Loucy (cell line): ENCODE results near the gene ARHGDIG.
"Not testable (repeated sequence)": the region's sequence is repeated elsewhere in the genome, so short reads cannot be mapped to it uniquely, and the experiment has no call there.

Experiments
- H2AFZ ChIP-seq: fragments of 200-600 bp; sonication (generic); 2 replicates; pipeline ENCODE4 v1.6.0; 2016; ENCODE audit warnings: antibody characterized with exemption, mild to moderate bottlenecking, low read length, moderate library complexity
- H3F3A ChIP-seq: fragments of 200-600 bp; 2 replicates; pipeline ENCODE4 v1.6.0; 2016; ENCODE audit warnings: antibody characterized with exemption, low read depth, mild to moderate bottlenecking
- H3K27me3 ChIP-seq: fragments of 200-600 bp; sonication (generic); 2 replicates; pipeline ENCODE4 v1.6.1; 2014; ENCODE audit warnings: low read length, mild to moderate bottlenecking; ENCODE audit not compliant: insufficient read depth, poor library complexity, severe bottlenecking
- H3K36me3 ChIP-seq: fragments of 200-600 bp; sonication (generic); 2 replicates; pipeline ENCODE4 v1.6.1; 2016; ENCODE audit warnings: low read length; ENCODE audit not compliant: insufficient read depth
- H3K4me1 ChIP-seq: fragments of 200-600 bp; sonication (generic); 2 replicates; pipeline ENCODE4 v1.5.1; 2014; ENCODE audit warnings: low read length, mild to moderate bottlenecking; ENCODE audit not compliant: insufficient read depth, poor library complexity, severe bottlenecking
- H3K4me2 ChIP-seq: fragments of 200-600 bp; sonication (generic); 2 replicates; pipeline ENCODE4 v1.6.0; 2014; ENCODE audit warnings: antibody characterized with exemption, low read length, low read depth, mild to moderate bottlenecking; ENCODE audit not compliant: poor library complexity, severe bottlenecking
- H3K4me3 ChIP-seq: fragments of 200-600 bp; sonication (generic); 2 replicates; pipeline ENCODE4 v1.5.1; 2014; ENCODE audit warnings: low read length, mild to moderate bottlenecking, mixed read lengths; ENCODE audit not compliant: poor library complexity, severe bottlenecking
- H3K79me2 ChIP-seq: fragments of 200-600 bp; sonication (generic); 2 replicates; pipeline ENCODE4 v1.6.1; 2014; ENCODE audit warnings: low read length; ENCODE audit not compliant: insufficient read depth
- H3K9ac ChIP-seq: fragments of 200-600 bp; sonication (generic); 2 replicates; pipeline ENCODE4 v1.6.0; 2014; ENCODE audit warnings: mild to moderate bottlenecking, low read depth, low read length, moderate library complexity; ENCODE audit not compliant: poor library complexity, severe bottlenecking
- H3K9me2 ChIP-seq: fragments of 200-600 bp; sonication (generic); replicated peaks from 2 replicates; pipeline ENCODE4 v1.6.1; 2016; ENCODE audit warnings: low read depth, low read length, mixed read lengths
- H3K9me3 ChIP-seq: fragments of 200-600 bp; sonication (generic); 2 replicates; pipeline ENCODE4 v1.6.1; 2014; ENCODE audit warnings: mild to moderate bottlenecking, antibody characterized with exemption, low read length, low read depth; ENCODE audit not compliant: insufficient read depth
- H4K20me1 ChIP-seq: fragments of 200-600 bp; sonication (generic); 2 replicates; pipeline ENCODE4 v1.6.0; 2014; ENCODE audit warnings: antibody characterized with exemption, low read length, mild to moderate bottlenecking; ENCODE audit not compliant: insufficient read depth, poor library complexity, severe bottlenecking
- CTCF ChIP-seq: fragments of 200-600 bp; sonication (generic); conservative IDR thresholded peaks from 2 replicates; pipeline ENCODE4 v1.5.1; 2014; ENCODE audit warnings: mild to moderate bottlenecking, antibody characterized with exemption, low read length
- EZH2phosphoT487 ChIP-seq: fragments of 200-600 bp; IDR thresholded peaks from 2 replicates; pipeline ENCODE4 v1.6.1; 2018; ENCODE audit warnings: antibody characterized with exemption, mild to moderate bottlenecking, moderate library complexity, borderline replicate concordance

ARHGDIG gene

DNA sequence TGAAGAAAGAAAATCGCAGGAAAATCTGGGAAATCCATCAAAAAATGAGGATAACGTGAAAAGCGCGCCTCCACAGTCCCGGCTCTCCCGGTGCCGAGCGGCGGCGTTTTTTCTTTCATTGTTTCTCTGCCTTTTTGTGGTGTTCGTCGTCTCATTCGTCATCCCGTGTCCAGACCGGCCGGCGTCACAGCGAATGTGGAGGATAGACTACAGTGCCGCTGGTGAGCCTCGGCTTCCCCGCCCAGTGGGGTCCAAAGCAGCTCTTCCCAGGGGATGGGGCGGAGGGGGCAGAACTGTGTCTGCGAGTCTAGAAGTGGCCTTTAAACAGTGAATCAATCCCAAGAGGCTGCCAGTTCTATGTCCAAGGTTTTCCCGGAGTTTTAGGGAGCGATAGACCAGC lies 25.9 kb upstream of the ARHGDIG start:
- TF ChIP-seq EZH2phosphoT487 (no peak), CTCF (no peak)
- H4K20me1 ChIP-seq, result no peaks in the 10 kb centered on the region
- peaks cover 5% of the 10 kb centered on the region; the same call in 1 of the 2 replicates for H3K79me2 ChIP-seq
- H3F3A ChIP-seq, result peaks cover 3% of the 10 kb centered on the region; the same call in 1 of the 2 replicates
- no peaks in the 10 kb centered on the region for H3K9me3 ChIP-seq
- H3K36me3 ChIP-seq, result no peaks in the 10 kb centered on the region
- no peaks in the 10 kb centered on the region for H3K9me2 ChIP-seq
- H3K4me2 ChIP-seq, result peak overlapping the region; percentile 91
- H3K4me1 ChIP-seq, result peaks cover 34% of the 10 kb centered on the region
- H3K9ac ChIP-seq, result peak overlapping the region; percentile 63
- H2AFZ ChIP-seq, result no peak overlapping the region
- H3K27me3 ChIP-seq, result no peaks in the 10 kb centered on the region
- H3K4me3 ChIP-seq, result peak overlapping the region; percentile 67

- Histone ChIP-seq H3K27me3 (no peaks in the 10 kb centered on the region), H3K4me3 (no peak overlapping the region), H3K36me3 (no peaks in the 10 kb centered on the region), H3K9me2 (no peaks in the 10 kb centered on the region), H3K4me2 (peak overlapping the region; percentile 21), H4K20me1 (no peaks in the 10 kb centered on the region), H3K79me2 (peaks cover 5% of the 10 kb centered on the region; the same call in 1 of the 2 replicates), H3K9me3 (no peaks in the 10 kb centered on the region), H3K9ac (no peak overlapping the region), H2AFZ (no peak overlapping the region), H3F3A (peaks cover 3% of the 10 kb centered on the region; the same call in 1 of the 2 replicates), H3K4me1 (peaks cover 34% of the 10 kb centered on the region)
- TF ChIP-seq EZH2phosphoT487, result no peak
- no peak for TF ChIP-seq CTCF
Measured at GRCh38 chr16:255183-255582, 25.2 kb upstream of the ARHGDIG start.

- not testable (repeated sequence) for H3K27me3 ChIP-seq, H3K36me3 ChIP-seq, H3F3A ChIP-seq, H3K9me2 ChIP-seq, H4K20me1 ChIP-seq, H2AFZ ChIP-seq, H3K9me3 ChIP-seq, H3K9ac ChIP-seq, H3K4me3 ChIP-seq, H3K4me2 ChIP-seq, H3K79me2 ChIP-seq
- H3K4me1 ChIP-seq, result peaks cover 21% of the 10 kb centered on the region
Measured at GRCh38 chr16:258091-258490, 22.3 kb upstream of the ARHGDIG start.

DNA sequence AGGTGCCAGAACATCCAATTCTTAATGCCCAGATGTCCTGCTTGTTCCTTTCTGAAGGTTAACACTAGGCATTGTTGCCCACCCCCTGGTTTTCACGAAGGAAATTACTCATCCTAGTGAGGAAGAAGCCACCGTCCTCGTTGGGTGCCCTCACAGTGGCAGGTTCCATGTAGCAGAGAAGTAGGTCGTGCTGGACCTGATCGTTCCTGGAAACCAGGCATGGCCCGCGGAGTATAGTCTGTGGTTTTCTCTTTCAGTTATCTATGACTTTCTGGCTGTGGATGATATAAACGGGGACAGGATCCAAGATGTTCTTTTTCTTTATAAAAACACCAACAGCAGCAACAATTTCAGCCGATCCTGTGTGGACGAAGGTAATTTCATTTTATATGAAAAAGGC lies 21.2 kb upstream of the ARHGDIG start:
- peak overlapping the region; percentile 31 for H3K4me2 ChIP-seq
- H3K9me3 ChIP-seq, result no peaks in the 10 kb centered on the region
- TF ChIP-seq CTCF (no peak), EZH2phosphoT487 (no peak)
- no peak overlapping the region for H2AFZ ChIP-seq
- H3K79me2 ChIP-seq, result peaks cover 3% of the 10 kb centered on the region; the same call in 1 of the 2 replicates
- no peak overlapping the region for H3K9ac ChIP-seq
- no peaks in the 10 kb centered on the region for H3F3A ChIP-seq
- no peaks in the 10 kb centered on the region for H3K9me2 ChIP-seq
- H3K4me3 ChIP-seq, result no peak overlapping the region
- H3K36me3 ChIP-seq, result no peaks in the 10 kb centered on the region
- no peaks in the 10 kb centered on the region for H3K27me3 ChIP-seq
- peaks cover 10% of the 10 kb centered on the region for H3K4me1 ChIP-seq
- H4K20me1 ChIP-seq, result no peaks in the 10 kb centered on the region
